Duodenal mucosa (tissue), 2 donors: ENCODE data around the gene PBRM1.

Source experiments
- H3K27ac ChIP-seq: one replicate; pipeline ENCODE4 v1.7.0; 2013; ENCODE audit warnings: low read depth, low read length
- H3K27me3 ChIP-seq, 2 donors: one replicate each; pipeline ENCODE4 v1.7.0; 2013; ENCODE audit warnings: low read length in 2 of 2, control low read depth in 1 of 2; ENCODE audit not compliant: insufficient read depth in 2 of 2, control insufficient read depth in 1 of 2
- H3K36me3 ChIP-seq, 2 donors: one replicate each; pipeline ENCODE4 v1.7.0; 2013; ENCODE audit warnings: low read length in 2 of 2, control low read depth in 1 of 2; ENCODE audit not compliant: insufficient read depth in 2 of 2, control insufficient read depth in 1 of 2
- H3K4me1 ChIP-seq, 2 donors: one replicate each; pipeline ENCODE4 v1.7.0; 2013; ENCODE audit warnings: low read length in 2 of 2, control low read depth in 1 of 2; ENCODE audit not compliant: insufficient read depth in 2 of 2, control insufficient read depth in 1 of 2
- H3K4me3 ChIP-seq, 2 donors: one replicate each; pipeline ENCODE4 v1.7.0; 2013; ENCODE audit warnings: low read length in 2 of 2, low read depth in 1 of 2
- H3K9ac ChIP-seq, 2 donors: one replicate each; pipeline ENCODE4 v1.7.0; 2013; ENCODE audit warnings: low read length in 2 of 2, low read depth in 1 of 2
- H3K9me3 ChIP-seq, 2 donors: one replicate each; pipeline ENCODE4 v1.7.0; 2013; ENCODE audit warnings: low read length in 2 of 2, control low read depth in 1 of 2; ENCODE audit not compliant: control insufficient read depth in 1 of 2

PBRM1 gene

DNA sequence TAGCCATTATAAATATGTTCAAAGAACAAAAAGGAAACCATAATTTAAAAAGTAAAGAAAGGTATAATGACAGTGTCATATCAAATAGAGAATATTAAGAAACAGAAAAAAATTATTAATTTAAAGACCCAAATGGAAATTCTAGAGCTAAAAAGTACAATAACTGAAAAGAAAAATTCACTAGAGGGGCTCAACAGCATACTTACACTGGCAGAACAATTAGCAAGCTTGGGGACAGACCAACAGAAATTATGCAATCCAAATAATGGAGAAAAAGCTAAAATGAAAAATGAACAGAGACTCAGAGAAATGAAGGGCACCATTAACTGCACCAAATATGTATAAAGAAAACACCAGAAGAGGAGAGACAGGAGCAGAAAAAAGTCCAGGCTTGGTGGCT is 33.9 kb upstream of the PBRM1 start:
- Histone ChIP-seq H3K4me3 (no peak overlapping the region), H3K9ac (no peak overlapping the region), H3K36me3 (peaks cover 0 to 5% of the 10 kb centered on the region in 2 donors), H3K4me1 (peaks cover 0 to 10% of the 10 kb centered on the region in 2 donors), H3K9me3 (no peaks in the 10 kb centered on the region), H3K27ac (no peak overlapping the region), H3K27me3 (no peaks in the 10 kb centered on the region)

DNA sequence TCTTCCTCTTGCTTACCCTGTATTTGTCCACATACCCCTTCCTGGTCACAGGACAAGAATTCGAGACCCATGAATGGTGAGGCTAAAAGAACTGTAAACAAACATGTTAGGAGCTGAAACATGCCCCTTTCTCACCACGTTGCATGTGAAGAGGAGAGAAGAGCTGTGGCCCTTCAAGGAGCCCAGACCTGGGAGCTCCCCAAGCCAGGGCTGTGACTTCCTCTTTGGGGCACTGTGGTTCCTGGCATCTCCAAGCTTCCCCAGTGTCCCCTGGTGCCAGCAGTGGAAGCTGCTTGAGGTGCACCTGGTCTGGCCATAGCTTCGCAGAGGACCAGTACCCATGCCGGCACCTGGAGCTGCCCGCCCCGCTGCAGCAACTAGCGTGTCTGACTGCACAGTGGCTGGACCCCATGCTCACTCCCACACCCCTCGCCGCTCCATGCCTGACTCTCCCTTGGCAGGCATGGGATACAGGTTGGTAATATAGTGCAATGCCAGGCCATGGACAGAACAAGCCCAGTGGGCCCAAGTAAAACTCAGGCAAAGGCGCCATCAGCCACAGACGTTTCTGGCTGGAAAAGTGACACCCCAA is 30.1 kb upstream of the PBRM1 start:
- H3K27me3 ChIP-seq: no peaks in the 10 kb centered on the region
- no peaks in the 10 kb centered on the region for H3K9me3 ChIP-seq
- peaks cover 0 to 5% of the 10 kb centered on the region in 2 donors for H3K36me3 ChIP-seq
- no peak overlapping the region for H3K27ac ChIP-seq
- no peak overlapping the region for H3K9ac ChIP-seq
- peaks cover 0 to 7% of the 10 kb centered on the region in 2 donors for H3K4me1 ChIP-seq
- H3K4me3 ChIP-seq: no peak overlapping the region

DNA sequence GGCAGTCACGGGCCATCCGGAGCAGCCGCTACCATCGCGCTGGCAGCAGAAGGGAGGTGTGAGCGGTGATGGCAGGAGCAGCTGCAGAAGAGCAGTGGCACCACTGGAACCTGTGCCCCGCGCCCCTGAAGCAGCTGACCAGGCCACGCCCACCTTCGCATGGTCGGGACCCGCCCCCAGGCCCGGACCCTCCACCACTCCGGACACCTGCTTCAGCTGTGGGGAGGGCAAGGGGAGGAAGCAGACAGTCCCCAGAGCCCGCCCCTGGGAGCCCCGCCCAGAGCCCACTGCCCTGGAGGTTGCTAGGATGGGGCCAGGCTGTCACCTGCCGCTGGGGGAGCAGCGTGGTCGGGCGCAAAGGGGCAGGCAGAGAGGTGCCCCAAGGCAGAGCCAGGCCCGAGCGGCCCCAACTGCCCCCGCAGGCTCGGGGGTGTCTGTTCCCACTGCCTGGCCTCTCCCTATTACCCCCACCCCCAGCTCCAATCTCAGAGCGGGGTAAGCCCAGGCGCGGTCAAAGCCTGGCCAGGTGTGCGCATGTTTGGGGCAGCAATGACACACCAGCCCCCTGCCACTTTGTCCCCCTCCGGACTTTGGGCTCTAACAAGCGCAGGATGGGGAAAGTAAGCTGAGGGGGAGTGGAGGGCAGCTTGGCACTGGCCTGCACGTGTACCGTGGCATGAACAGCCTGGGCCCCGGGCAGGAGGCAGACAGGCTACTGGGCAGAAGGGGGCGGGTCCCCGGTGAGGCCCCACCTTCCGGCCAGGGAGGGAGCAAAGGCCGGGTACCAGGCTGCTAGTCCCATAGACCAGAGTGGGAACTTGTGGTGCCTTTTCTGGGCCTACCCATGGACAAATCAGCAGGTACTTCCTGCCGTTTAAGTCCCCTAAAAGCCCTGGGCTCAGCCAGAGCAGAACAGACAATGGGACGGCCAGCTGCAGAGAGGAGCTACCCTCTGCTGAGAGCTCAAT is 28.9 kb upstream of the PBRM1 start:
- H3K27ac ChIP-seq: no peak overlapping the region
- peaks cover 0 to 5% of the 10 kb centered on the region in 2 donors for H3K36me3 ChIP-seq
- no peaks in the 10 kb centered on the region for H3K9me3 ChIP-seq
- peak overlapping the region in 1 of 2 donors; percentile 47 for H3K9ac ChIP-seq
- no peaks in the 10 kb centered on the region for H3K4me1 ChIP-seq
- peak overlapping the region; percentile 41 to 62 for H3K4me3 ChIP-seq
- H3K27me3 ChIP-seq: no peaks in the 10 kb centered on the region

DNA sequence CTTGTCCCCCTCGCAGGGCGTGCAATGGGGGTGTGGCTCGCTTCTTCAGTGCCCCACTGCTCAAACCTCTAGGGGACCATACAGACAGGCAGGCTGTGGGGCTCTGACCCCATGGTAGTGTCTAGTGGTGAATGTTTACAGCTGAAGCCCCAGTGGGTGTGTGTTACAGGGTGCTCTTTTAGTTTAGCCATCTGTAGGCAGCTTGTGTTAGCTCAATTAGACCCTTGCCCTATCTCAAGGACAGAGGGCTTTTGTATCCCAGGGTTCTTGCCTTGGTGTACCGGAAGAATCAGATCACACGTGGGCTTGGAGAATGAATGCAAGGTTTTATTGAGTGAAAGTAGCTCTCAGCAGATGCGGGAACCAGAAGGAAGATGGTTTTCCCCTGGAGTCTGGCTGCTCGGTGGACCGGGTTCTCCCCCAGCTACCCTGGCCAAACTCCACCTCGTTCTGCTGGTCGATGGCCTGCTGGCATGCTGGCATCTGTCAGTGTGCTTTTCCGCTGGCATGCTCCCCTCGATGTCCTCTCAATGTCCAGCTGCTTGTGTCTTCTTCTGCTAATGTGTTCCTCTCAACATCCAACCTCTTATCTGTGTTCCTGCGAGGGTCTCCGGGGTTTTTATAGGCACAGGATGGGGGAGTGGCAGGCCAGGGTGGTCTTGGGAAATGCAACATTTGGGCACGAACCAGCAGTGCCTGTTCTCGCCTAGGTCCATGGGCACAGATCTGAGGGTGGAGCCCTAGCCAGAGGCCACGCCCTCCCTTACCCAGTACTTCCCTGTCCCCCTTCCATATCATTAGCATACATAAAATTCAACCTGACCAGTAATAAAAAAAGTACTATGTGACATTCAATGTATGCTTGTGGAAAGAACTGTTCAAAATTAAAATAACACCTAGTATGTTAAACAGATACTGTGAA is 26.8 kb upstream of the PBRM1 start:
- Histone ChIP-seq H3K9ac (no peak overlapping the region), H3K4me3 (no peak overlapping the region), H3K4me1 (peaks cover 4 to 7% of the 10 kb centered on the region in 2 donors), H3K36me3 (peaks cover 0 to 12% of the 10 kb centered on the region in 2 donors), H3K9me3 (no peaks in the 10 kb centered on the region), H3K27ac (no peak overlapping the region), H3K27me3 (no peaks in the 10 kb centered on the region)

DNA sequence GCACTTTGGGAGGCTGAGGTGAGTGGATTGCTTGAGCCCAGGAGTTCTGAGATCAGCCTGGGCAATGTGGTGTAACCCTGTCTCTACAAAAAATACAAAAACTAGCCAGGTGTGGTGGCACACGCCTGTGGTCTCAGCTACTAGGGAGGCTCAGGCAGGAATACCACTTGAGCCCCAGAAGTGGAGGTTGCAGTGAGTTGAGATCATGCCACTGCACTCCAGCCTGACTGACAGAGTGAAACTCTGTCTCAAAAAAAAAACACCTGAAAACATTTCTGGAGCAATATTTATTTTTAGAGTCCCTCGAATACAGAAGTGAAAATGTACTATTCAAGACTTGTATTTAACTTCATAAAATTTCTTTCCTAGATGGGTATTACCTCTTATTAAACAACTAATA is 24.8 kb upstream of the PBRM1 start:
- no peaks in the 10 kb centered on the region for H3K27me3 ChIP-seq
- H3K4me1 ChIP-seq: peaks cover 8 to 18% of the 10 kb centered on the region in 2 donors
- H3K4me3 ChIP-seq: no peak overlapping the region
- no peaks in the 10 kb centered on the region for H3K9me3 ChIP-seq
- no peak overlapping the region for H3K9ac ChIP-seq
- peaks cover 0 to 12% of the 10 kb centered on the region in 2 donors for H3K36me3 ChIP-seq
- H3K27ac ChIP-seq: no peak overlapping the region

DNA sequence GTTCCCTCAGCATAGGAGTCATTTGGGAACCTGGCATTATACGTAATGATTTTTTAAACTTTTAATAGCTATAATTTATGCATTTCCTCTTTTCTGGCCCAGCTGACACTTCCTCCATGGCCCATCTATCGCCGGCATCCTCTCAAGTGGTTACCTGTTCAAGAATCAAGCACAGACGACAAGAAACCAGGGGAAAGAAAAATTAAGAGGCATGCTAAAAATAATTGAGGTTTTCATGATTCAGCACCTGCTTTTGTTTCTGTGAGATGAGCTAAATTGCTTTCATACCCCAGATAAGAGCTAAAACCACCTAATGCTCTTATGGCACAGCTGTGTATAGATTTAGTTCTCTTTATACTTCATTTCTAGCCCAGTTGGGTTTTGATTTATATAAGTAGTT is 21.9 kb upstream of the PBRM1 start:
- peak overlapping the region; percentile 27 to 94 for H3K4me3 ChIP-seq

DNA sequence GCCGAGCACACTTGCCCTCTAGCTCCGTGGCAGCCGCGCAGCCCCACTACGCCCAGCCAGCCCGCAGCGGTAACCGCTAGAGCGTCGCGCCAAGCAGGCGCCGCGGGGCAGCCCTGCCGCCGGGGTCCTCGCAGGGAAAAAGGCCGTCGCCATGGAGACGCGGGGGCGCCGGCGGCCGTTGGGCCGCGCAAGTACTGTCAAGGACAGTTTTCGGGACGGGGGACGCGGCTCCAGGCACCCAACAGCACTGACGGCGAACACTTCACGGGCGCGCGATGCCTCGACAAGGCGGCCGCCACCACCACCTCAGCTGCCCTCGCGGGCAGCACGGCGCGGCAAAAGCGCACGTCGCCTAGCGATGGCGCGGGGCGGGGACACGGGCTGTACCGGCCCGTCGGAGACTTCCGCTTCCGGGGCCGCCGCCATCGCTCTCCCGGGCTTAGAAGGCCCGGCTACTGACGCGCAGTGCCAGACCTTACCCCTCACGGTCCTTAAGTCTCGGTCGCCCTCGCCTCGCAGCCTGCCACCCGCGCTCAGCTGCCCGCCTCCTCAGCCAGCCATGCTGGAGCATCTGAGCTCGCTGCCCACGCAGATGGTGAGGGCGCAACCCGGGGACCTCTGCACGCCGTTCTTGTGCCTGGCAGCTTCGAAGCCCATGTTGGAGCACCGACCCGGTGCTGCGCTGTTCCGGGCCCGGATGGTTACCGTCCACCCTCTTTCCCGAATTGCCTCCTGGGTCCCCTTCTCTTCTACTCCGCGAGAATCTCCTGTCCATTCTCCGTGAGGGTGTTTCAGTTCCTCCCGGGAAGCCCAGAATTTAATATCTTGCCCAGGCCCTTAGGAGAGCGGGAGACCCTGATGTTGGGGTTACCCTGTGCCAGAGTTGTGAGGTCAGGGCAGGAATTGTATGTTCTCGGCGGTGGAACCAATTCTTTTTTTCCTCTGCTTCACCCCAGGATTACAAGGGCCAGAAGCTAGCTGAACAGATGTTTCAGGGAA is 20.3 kb upstream of the PBRM1 start, which contains the start of the genes GLT8D1 and SPCS1:
Gene GLT8D1, minus strand, starts transcription at position 104 of the 999 bp plus-strand sequence. CDS start 5,331 bp downstream, outside the sequence.
Gene SPCS1, plus strand, starts transcription at position 419 of the 999 bp plus-strand sequence. Its CDS starts 141 bp downstream, at position 560.
- Histone ChIP-seq H3K27ac (peak within 1 kb of the TSS; percentile 91), H3K9ac (peak within 1 kb of the TSS; percentile 87 to 90), H3K27me3 (no peaks in the 10 kb centered on the region), H3K4me3 (peak within 1 kb of the TSS; percentile 93 to 94), H3K4me1 (peaks cover 22 to 36% of the 10 kb centered on the region in 2 donors), H3K9me3 (no peaks in the 10 kb centered on the region), H3K36me3 (peaks cover 0 to 12% of the 10 kb centered on the region in 2 donors)

More for the DNA sequence above, 21.9 kb upstream of the PBRM1 start:
- H3K27ac ChIP-seq: no peak overlapping the region
- no peaks in the 10 kb centered on the region for H3K27me3 ChIP-seq
- no peaks in the 10 kb centered on the region for H3K9me3 ChIP-seq
- peaks cover 22 to 36% of the 10 kb centered on the region in 2 donors for H3K4me1 ChIP-seq
- H3K36me3 ChIP-seq: peaks cover 0 to 12% of the 10 kb centered on the region in 2 donors
- H3K9ac ChIP-seq: peak overlapping the region in 1 of 2 donors; percentile 25

DNA sequence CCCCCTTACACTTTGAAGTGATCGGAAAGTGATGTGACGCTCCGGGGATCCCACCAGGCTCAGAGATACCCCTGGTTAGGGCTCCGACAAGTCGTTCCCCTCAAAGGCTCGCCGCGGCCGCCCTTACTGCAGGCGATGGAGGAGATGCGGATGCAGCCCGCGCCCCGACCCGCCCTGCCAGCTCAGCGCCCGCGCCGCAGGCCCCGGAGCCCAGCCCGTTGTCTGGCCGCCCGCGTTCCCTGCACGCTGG is 19.6 kb upstream of the PBRM1 start:
- H3K9me3 ChIP-seq: no peaks in the 10 kb centered on the region
- peak overlapping the region; percentile 84 to 87 for H3K9ac ChIP-seq
- peak overlapping the region; percentile 93 to 94 for H3K4me3 ChIP-seq
- no peaks in the 10 kb centered on the region for H3K27me3 ChIP-seq
- H3K4me1 ChIP-seq: peaks cover 22 to 36% of the 10 kb centered on the region in 2 donors
- H3K36me3 ChIP-seq: peaks cover 0 to 12% of the 10 kb centered on the region in 2 donors
- H3K27ac ChIP-seq: peak overlapping the region; percentile 91
